Left ventricle myocardium inferior (tissue), 1 donor: ENCODE results near the gene STX1B. TPM values are rescaled to one million over a fixed set of nuclear protein-coding genes. Genes with fewer than 3 reads are reported as not detected.

Experiments
- DNase-seq: peaks from one replicate; pipeline ENCODE4 v3.0.0-alpha.2; 2020
- H3K27ac ChIP-seq: fragments of 200-600 bp; replicated peaks from 2 replicates; pipeline ENCODE4 v1.8.0; 2021
- H3K27me3 ChIP-seq: fragments of 200-600 bp; 2 replicates; pipeline ENCODE4 v1.8.0; 2021; ENCODE audit warnings: low read depth
- H3K36me3 ChIP-seq: fragments of 200-600 bp; 2 replicates; pipeline ENCODE4 v1.8.0; 2021
- H3K4me1 ChIP-seq: fragments of 200-600 bp; 2 replicates; pipeline ENCODE4 v1.8.0; 2021
- H3K4me3 ChIP-seq: fragments of 200-600 bp; 2 replicates; pipeline ENCODE4 v1.8.0; 2021; ENCODE audit warnings: mild to moderate bottlenecking, moderate library complexity
- H3K9me3 ChIP-seq: fragments of 200-600 bp; replicated peaks from 2 replicates; pipeline ENCODE4 v1.8.0; 2021
- intact Hi-C: fragments of 100-400 bp; cut with micrococcal nuclease; formaldehyde crosslinking; loops from one replicate; pipeline ENCODE4 v1.11.0; 2022
- total RNA-seq: library from RNA; stranded (reverse); fragmentation: NEBNext Ultra II Directional; extraction: Animal tissue kit (Norgen Biotek cat#: 25700); gene quantifications from one replicate; pipeline ENCODE4 v1.2.1, GENCODE V29; 2021
- TF ChIP-seq, protein P1 (sequence below): fragments of 200-600 bp; IDR thresholded peaks from 2 replicates; pipeline ENCODE4 v1.8.0; 2021; ENCODE audit warnings: antibody characterized with exemption, mild to moderate bottlenecking, borderline replicate concordance
- donor health status: DM: no; HTN: yes; CAD: no; lungs with severe emphysema.

The STX1B gene
- total RNA-seq, 1 donor from 2014 or later, result 0.77 TPM

DNA sequence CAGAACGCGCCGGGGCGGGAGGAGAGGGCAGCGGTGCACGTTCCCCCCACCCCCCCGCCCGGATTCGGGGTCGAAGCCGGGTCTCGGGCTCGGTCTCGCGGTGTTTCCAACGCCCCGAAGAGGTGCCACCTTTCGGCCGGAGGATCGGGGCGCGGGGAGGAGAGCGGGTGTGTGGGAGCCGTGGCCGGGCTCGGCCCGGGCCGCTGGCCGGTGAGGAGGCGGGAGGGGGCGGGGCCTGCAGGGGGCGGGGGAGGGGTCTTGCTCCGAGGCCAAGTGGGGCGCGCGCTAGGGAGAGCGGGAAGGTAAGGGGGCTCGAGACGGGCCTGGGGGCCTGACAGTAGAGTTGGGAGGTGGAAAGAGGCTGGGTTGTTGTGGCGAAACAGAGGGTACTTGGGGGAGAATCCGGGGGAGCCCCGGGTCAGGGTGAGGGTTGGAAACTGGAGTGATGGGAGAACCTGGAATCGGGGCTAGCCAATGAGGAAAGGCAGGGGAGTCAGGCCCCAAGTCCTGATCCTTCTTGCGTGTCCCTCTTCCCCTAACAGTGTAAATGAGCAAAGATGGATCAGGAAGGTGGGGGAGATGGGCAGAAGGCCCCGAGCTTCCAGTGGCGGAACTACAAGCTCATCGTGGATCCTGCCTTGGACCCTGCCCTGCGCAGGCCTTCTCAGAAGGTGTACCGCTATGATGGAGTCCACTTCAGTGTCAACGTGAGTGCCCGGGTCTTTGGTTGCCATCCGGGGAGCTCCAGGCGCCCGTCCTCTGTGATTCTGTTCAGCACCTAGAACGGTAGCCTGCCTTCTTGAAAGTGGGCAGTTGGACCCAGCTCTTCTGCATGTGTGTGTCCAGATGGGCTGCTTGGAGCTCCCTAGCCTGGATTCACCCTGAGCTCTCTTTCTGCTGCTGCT is 52.0 kb downstream of the STX1B start:
- Histone ChIP-seq H3K9me3 (no peaks in the 10 kb centered on the region), H3K36me3 (peaks cover 39% of the 10 kb centered on the region), H3K27ac (peak overlapping the region; percentile 100), H3K4me3 (peak overlapping the region; percentile 83), H3K4me1 (peaks cover 37% of the 10 kb centered on the region), H3K27me3 (no peaks in the 10 kb centered on the region)
- TF ChIP-seq, protein P1, sequence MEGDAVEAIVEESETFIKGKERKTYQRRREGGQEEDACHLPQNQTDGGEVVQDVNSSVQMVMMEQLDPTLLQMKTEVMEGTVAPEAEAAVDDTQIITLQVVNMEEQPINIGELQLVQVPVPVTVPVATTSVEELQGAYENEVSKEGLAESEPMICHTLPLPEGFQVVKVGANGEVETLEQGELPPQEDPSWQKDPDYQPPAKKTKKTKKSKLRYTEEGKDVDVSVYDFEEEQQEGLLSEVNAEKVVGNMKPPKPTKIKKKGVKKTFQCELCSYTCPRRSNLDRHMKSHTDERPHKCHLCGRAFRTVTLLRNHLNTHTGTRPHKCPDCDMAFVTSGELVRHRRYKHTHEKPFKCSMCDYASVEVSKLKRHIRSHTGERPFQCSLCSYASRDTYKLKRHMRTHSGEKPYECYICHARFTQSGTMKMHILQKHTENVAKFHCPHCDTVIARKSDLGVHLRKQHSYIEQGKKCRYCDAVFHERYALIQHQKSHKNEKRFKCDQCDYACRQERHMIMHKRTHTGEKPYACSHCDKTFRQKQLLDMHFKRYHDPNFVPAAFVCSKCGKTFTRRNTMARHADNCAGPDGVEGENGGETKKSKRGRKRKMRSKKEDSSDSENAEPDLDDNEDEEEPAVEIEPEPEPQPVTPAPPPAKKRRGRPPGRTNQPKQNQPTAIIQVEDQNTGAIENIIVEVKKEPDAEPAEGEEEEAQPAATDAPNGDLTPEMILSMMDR, result no peak
- DNase-seq, result peak; percentile 43
- intact Hi-C loops, result no loop called here

DNA sequence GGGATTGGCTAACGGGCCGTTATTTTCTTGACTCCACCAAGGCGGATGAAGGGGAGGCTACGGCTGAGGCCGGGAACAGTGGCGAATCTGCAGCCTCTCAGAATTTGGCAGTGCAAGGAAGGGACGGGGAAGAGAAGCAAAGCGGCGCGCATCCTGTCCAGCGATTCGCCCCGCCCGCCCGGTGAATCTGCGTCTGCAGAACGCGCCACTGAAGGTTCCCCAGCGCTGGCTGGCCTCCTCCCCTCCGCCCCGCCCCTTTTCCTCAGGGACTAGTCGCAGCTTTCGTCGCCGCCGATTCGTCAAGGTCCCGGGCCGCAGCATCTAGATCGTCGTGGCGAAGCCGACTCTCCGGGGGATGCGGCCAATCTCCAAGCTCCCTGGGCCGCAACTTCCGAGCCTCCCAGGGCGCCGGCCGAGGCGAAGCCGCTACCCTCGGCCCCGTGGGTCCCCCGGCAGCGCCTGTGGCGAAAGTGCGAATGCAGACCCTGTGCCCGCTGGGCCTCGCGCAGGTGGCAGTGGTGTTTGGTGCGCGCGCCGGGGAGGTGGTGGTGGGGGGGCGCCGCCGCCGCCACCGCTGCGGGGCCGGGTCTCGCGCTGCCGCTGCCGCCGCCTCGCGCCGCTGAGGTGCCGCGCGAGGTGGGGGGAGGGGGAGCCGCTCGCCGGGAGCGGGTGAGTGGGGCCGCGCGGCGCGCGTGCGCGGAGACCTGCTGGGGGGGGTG is 52.8 kb downstream of the STX1B start, which contains the start of gene SETD1A:
Gene SETD1A (plus strand): TSS at position 299 of the 719 bp plus-strand sequence. CDS start 978 bp downstream, outside the sequence.
- Histone ChIP-seq H3K4me3 (peak within 1 kb of the TSS; percentile 83), H3K36me3 (peaks cover 31% of the 10 kb centered on the region), H3K9me3 (no peaks in the 10 kb centered on the region), H3K27me3 (no peaks in the 10 kb centered on the region), H3K27ac (peak within 1 kb of the TSS; percentile 100), H3K4me1 (peaks cover 40% of the 10 kb centered on the region)
- peak; percentile 98 for DNase-seq
- intact Hi-C loops, result no loop called here
- TF ChIP-seq, protein P1, result no peak

DNA sequence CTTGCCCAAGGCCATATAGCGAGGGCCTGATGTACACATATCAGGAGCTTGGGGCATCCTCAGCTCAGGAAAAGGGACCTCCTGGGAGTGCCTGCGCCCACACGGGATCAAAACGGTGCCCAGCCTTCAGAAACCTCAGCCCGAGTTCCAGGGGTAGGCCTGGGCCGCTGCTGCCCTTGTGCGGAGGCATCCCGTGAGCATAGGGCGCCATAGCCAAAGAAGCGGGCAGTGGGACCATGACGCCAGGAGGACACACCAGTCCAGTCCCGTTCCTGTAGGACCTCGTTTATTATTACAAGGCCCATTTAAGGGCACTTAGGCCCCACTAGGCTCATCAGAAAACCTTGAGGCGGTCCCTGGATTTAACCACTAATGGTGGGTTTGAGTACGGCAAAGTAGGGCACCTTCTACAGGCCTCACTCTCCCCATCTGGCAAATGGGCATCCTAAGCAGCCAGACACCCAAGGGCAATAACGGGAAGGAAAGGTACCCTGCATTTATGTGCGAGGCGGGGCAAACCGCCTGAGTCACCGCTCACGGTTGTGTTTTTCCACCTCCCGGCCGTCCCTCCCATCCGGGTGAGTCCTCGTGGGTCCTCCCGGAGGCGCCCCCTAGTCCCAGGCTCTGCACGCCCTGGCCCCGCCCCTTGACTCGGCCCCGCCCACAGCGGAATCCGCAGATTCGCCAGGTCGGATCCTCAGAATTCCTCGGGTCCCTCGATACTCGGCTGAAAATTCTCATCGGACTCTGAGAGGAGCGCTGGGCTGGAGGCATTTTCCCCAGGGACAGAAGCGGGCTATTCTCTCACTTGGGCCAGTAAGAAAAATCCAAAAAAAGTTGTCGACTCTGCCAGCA is 53.6 kb downstream of the STX1B start:
- H3K27ac ChIP-seq, result peak overlapping the region; percentile 100
- peak; percentile 86 for DNase-seq
- peaks cover 23% of the 10 kb centered on the region for H3K36me3 ChIP-seq
- no peaks in the 10 kb centered on the region for H3K27me3 ChIP-seq
- no peaks in the 10 kb centered on the region for H3K9me3 ChIP-seq
- H3K4me3 ChIP-seq, result peak overlapping the region; percentile 83
- peaks cover 48% of the 10 kb centered on the region for H3K4me1 ChIP-seq
- TF ChIP-seq, protein P1, result no peak
- intact Hi-C loops, result no loop called here

DNA sequence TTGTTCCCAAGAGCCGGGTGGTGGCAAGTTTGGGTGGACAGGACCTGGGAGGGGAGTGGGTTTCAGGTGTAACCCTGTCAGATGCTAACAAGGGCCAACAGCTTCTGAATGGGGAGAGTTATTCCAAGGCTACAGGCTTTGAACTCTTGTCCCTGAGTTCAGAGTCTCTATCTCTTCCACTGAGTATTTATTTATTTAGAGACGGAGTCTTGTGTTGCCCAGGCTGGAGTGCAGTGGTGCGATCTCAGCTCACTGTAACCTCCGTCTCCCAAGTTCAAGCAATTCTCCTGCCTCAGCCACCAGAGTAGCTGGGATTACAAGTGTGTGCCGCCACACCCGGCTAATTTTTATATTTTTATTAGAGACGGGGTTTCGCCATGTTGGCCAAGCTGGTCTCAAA is 55.4 kb downstream of the STX1B start:
- intact Hi-C loops, result no loop called here
- TF ChIP-seq, protein P1, result no peak
- Histone ChIP-seq H3K9me3 (no peaks in the 10 kb centered on the region), H3K27ac (no peak overlapping the region), H3K36me3 (peaks cover 5% of the 10 kb centered on the region), H3K4me1 (peaks cover 66% of the 10 kb centered on the region), H3K4me3 (no peak overlapping the region), H3K27me3 (no peaks in the 10 kb centered on the region)
- no peak for DNase-seq
